Duodenal mucosa (tissue), 2 donors: ENCODE measurements around the gene ULK2.

ENCODE experiments used
- H3K27ac ChIP-seq: one replicate; pipeline ENCODE4 v1.7.0; 2013; ENCODE audit warnings: low read depth, low read length
- H3K27me3 ChIP-seq, 2 donors: one replicate each; pipeline ENCODE4 v1.7.0; 2013; ENCODE audit warnings: low read length in 2 of 2, control low read depth in 1 of 2; ENCODE audit not compliant: insufficient read depth in 2 of 2, control insufficient read depth in 1 of 2
- H3K36me3 ChIP-seq, 2 donors: one replicate each; pipeline ENCODE4 v1.7.0; 2013; ENCODE audit warnings: low read length in 2 of 2, control low read depth in 1 of 2; ENCODE audit not compliant: insufficient read depth in 2 of 2, control insufficient read depth in 1 of 2
- H3K4me1 ChIP-seq, 2 donors: one replicate each; pipeline ENCODE4 v1.7.0; 2013; ENCODE audit warnings: low read length in 2 of 2, control low read depth in 1 of 2; ENCODE audit not compliant: insufficient read depth in 2 of 2, control insufficient read depth in 1 of 2
- H3K4me3 ChIP-seq, 2 donors: one replicate each; pipeline ENCODE4 v1.7.0; 2013; ENCODE audit warnings: low read length in 2 of 2, low read depth in 1 of 2
- H3K9ac ChIP-seq, 2 donors: one replicate each; pipeline ENCODE4 v1.7.0; 2013; ENCODE audit warnings: low read length in 2 of 2, low read depth in 1 of 2
- H3K9me3 ChIP-seq, 2 donors: one replicate each; pipeline ENCODE4 v1.7.0; 2013; ENCODE audit warnings: low read length in 2 of 2, control low read depth in 1 of 2; ENCODE audit not compliant: control insufficient read depth in 1 of 2

The ULK2 gene

GRCh38 chr17:19757536-19758180, 110.1 kb downstream of the ULK2 start:
- Histone ChIP-seq H3K36me3 (no peaks in the 10 kb centered on the region), H3K4me3 (no peak overlapping the region), H3K4me1 (peaks cover 12 to 13% of the 10 kb centered on the region in 2 donors), H3K9me3 (no peaks in the 10 kb centered on the region), H3K27me3 (no peaks in the 10 kb centered on the region), H3K9ac (no peak overlapping the region), H3K27ac (no peak overlapping the region)

GRCh38 chr17:19756546-19756945, 111.2 kb downstream of the ULK2 start:
- Histone ChIP-seq H3K27me3 (no peaks in the 10 kb centered on the region), H3K4me1 (peaks cover 15 to 16% of the 10 kb centered on the region in 2 donors), H3K9me3 (no peaks in the 10 kb centered on the region), H3K36me3 (no peaks in the 10 kb centered on the region), H3K27ac (no peak overlapping the region), H3K9ac (no peak overlapping the region), H3K4me3 (no peak overlapping the region)

- Histone ChIP-seq H3K9me3 (no peaks in the 10 kb centered on the region), H3K9ac (no peak overlapping the region), H3K36me3 (no peaks in the 10 kb centered on the region), H3K27me3 (no peaks in the 10 kb centered on the region), H3K27ac (no peak overlapping the region), H3K4me3 (no peak overlapping the region), H3K4me1 (peaks cover 15 to 16% of the 10 kb centered on the region in 2 donors)
Observed at GRCh38 chr17:19755821-19756510, 111.8 kb downstream of the ULK2 start.

- no peak overlapping the region for H3K9ac ChIP-seq
- H3K9me3 ChIP-seq, result no peaks in the 10 kb centered on the region
- no peaks in the 10 kb centered on the region for H3K36me3 ChIP-seq
- no peak overlapping the region for H3K27ac ChIP-seq
- H3K4me1 ChIP-seq, result peaks cover 15 to 16% of the 10 kb centered on the region in 2 donors
- no peaks in the 10 kb centered on the region for H3K27me3 ChIP-seq
- H3K4me3 ChIP-seq, result no peak overlapping the region
Observed at GRCh38 chr17:19755392-19755791, 112.3 kb downstream of the ULK2 start.

- no peaks in the 10 kb centered on the region for H3K27me3 ChIP-seq
- H3K4me1 ChIP-seq, result peaks cover 17 to 19% of the 10 kb centered on the region in 2 donors
- no peak overlapping the region for H3K4me3 ChIP-seq
- no peak overlapping the region for H3K27ac ChIP-seq
- H3K9ac ChIP-seq, result no peak overlapping the region
- H3K9me3 ChIP-seq, result no peaks in the 10 kb centered on the region
- no peaks in the 10 kb centered on the region for H3K36me3 ChIP-seq
Observed at GRCh38 chr17:19753661-19754463, 113.9 kb downstream of the ULK2 start.

- Histone ChIP-seq H3K4me3 (no peak overlapping the region), H3K9ac (no peak overlapping the region), H3K27me3 (no peaks in the 10 kb centered on the region), H3K27ac (no peak overlapping the region), H3K9me3 (no peaks in the 10 kb centered on the region), H3K36me3 (no peaks in the 10 kb centered on the region), H3K4me1 (peaks cover 25 to 26% of the 10 kb centered on the region in 2 donors)
Observed at GRCh38 chr17:19753051-19753509, 114.7 kb downstream of the ULK2 start.

GRCh38 chr17:19752216-19753050, 115.3 kb downstream of the ULK2 start:
- no peak overlapping the region for H3K27ac ChIP-seq
- H3K9ac ChIP-seq, result no peak overlapping the region
- H3K4me1 ChIP-seq, result peaks cover 31 to 33% of the 10 kb centered on the region in 2 donors
- H3K27me3 ChIP-seq, result no peaks in the 10 kb centered on the region
- H3K9me3 ChIP-seq, result no peaks in the 10 kb centered on the region
- H3K36me3 ChIP-seq, result no peaks in the 10 kb centered on the region
- H3K4me3 ChIP-seq, result no peak overlapping the region

- no peaks in the 10 kb centered on the region for H3K9me3 ChIP-seq
- peaks cover 44 to 49% of the 10 kb centered on the region in 2 donors for H3K4me1 ChIP-seq
- H3K36me3 ChIP-seq, result no peaks in the 10 kb centered on the region
- no peak overlapping the region for H3K27ac ChIP-seq
- H3K9ac ChIP-seq, result no peak overlapping the region
- H3K27me3 ChIP-seq, result no peaks in the 10 kb centered on the region
- H3K4me3 ChIP-seq, result no peak overlapping the region
Observed at GRCh38 chr17:19750835-19751234, 116.9 kb downstream of the ULK2 start.

GRCh38 chr17:19750020-19750572, 117.6 kb downstream of the ULK2 start:
- Histone ChIP-seq H3K9me3 (no peaks in the 10 kb centered on the region), H3K36me3 (no peaks in the 10 kb centered on the region), H3K27ac (no peak overlapping the region), H3K4me1 (peaks cover 51 to 54% of the 10 kb centered on the region in 2 donors), H3K9ac (no peak overlapping the region), H3K4me3 (no peak overlapping the region), H3K27me3 (no peaks in the 10 kb centered on the region)
